ENCODE measurements around the gene ADPRM.
"Not testable (repeated sequence)": the region's sequence is repeated elsewhere in the genome, so short reads cannot be mapped to it uniquely, and the experiment has no call there.

ADPRM gene

DNA sequence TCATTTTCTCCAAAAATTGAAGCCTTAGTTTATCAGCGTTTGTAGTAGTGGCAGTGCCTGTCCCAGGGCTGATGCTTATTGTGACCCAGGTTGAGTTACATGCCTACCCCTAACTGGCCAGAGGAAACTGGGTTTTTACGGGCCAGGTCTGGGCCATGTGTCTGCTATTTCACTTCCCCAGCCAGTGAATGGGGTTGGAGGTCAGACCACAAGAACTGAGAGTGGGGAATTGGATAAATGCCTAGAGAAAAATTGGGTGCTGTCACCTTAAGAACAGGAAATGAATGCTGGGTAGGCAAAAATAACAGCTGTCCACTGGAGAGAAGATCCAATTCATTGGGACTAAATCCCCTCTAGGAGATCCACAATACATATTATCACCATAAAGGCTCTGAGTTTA, 5.2 kb downstream of the ADPRM start:
- no peak for DNase-seq

- DNase-seq = no peak
These were observed 8.3 kb downstream of the ADPRM start for GRCh38 chr17:10705727-10706126.

DNA sequence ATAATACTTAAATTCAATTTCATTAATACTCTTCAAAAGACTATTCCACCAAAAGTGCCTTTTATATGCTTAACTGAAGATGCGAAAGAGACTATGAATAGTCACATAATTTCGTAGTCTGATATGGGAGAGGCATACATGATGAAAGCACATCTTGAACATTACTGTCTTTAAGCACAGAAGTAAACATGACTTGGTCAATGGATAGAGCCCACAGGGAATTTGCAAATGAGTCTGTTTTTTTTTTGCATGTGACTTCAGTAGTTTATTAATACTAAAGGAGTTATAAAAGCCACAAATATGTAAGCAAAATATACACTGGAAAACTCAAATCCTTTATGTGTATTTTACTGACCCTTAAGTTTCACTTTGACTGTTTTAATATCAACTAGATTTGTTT, 15.9 kb downstream of the ADPRM start:
- DNase-seq = no peak

DNA sequence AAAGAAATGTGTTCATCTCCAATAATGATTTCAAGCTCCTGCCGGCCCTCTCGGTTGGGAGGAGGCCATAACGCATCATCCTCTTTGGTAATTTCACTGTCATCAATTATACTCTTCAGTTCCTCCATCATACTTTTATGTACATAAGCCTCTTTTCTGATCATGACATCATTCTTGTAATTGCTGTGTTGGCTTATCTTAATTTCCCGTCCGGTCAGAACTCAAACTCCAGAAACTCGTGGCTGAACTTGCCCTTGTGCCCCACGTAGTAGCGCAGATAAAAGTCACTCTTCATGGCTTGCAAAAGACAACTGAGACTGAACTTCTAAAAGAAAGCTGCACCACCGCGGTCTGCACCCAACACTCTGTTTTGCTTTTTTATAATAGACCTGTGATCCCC, 18.8 kb downstream of the ADPRM start:
- DNase-seq = no peak

DNA sequence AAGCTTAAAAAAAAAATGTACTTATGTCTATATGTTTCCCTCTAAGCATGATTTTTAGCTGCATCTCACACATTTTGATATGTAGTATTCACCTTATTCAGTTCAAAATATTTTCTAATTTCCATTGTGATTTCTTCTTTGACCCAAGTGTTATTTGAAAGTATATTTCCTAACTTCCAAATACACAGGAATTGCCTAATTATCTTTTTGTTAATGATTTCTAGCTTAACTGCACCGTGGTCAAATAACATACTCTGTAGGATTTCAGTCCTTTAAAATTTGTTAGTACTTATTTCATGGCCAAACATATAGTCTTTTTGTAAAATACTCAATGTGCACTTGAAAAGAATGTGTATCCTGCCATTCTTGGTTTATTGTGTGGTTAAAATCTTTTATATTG, 21.2 kb downstream of the ADPRM start:
- DNase-seq = no peak

DNA sequence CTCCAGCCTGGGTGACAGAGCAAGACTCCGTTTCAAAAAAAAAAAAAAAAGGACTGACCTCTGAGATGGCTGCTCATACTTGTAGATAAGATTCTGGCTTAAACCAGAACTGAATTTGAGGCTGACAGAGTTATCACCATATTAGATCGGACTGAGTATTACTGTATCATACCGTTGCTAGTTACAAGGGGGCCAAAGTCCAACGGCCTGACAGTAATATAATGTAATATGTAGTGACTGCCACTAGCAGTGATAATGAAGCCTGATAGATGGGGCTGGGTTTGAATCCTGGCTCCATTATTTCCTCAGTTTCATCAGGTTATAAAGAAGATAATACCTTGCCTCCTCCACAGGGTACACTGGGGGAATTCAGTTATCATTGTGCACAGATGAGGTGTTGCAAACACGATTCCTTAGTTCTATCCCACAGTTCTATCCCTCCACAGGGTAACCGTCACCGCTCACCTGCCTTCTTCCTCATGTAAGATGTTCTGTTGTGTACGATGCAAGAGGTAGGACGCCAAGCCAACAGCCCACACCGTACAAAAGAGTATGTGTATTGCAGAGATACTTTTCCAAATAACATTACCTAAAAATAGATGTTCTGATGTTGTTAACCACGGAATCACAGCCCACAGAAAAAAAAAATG, 27.3 kb downstream of the ADPRM start:
- no peak for DNase-seq

DNA sequence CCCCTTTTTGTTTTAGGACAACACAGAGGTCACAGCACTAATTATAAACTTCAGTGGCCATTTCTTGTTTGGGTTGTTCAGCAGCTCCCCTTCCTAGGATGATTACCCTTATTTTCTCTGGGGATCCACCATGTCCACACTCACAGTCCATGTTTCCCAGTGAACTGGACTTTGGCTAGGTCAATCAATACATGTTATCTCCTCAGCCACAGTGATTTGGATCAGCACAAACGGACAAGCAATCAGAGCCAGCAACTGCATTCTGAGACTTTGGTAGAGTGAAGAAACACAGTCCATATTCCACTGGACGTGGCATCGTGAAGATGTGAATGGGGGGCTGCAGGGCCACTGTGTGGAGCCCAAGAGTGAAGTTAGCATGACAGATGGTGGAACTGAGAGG, 27.9 kb downstream of the ADPRM start:
- no peak for DNase-seq

DNA sequence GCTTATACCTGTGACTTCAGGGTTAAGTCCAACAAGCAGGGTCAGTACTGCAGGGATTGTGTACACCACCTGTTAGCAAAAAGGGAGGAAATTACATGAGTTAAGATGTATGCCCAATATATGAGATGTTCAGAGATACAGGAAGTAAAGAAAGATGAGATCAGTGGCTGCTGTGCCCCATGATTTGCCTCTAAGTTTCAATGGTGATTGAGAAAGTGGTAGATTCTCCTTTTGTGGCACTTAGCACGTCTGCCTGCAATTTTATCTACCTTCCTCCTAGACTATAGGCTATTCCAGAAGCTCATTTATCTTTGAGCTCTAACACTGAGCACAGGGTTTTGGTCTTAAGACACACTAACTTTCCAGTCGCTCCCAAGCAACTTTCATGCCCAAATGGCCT, 28.8 kb downstream of the ADPRM start:
- no peak for DNase-seq

GRCh38 chr17:10727192-10727591, 29.8 kb downstream of the ADPRM start:
- DNase-seq = peak; percentile 31

DNA sequence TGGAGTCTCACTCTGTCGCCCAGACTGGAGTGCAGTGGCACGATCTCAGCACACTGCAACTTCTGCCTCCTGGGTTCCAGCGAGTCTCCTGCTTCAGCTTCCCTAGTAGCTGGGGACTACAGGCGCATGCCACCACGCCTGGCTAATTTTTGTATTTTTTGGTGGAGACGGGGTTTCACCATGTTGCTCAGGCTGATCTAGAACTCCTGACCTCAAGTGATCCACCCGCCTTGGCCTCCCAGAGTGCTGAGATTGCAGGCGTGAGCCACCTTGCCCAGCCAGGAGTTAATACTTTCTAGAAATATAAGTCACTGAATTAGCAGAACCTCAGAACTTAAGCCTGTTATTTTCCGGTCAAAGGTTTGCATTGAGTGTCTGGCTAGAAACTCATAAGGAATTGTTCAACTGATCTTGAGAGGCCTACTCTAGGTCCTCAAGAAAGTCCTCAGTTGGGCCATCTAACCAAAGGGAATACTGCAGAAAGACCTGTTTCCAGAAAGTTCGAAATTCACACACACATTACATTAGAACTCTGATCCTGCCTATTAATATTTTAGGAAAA, 31.0 kb downstream of the ADPRM start:
- no peak for DNase-seq

DNA sequence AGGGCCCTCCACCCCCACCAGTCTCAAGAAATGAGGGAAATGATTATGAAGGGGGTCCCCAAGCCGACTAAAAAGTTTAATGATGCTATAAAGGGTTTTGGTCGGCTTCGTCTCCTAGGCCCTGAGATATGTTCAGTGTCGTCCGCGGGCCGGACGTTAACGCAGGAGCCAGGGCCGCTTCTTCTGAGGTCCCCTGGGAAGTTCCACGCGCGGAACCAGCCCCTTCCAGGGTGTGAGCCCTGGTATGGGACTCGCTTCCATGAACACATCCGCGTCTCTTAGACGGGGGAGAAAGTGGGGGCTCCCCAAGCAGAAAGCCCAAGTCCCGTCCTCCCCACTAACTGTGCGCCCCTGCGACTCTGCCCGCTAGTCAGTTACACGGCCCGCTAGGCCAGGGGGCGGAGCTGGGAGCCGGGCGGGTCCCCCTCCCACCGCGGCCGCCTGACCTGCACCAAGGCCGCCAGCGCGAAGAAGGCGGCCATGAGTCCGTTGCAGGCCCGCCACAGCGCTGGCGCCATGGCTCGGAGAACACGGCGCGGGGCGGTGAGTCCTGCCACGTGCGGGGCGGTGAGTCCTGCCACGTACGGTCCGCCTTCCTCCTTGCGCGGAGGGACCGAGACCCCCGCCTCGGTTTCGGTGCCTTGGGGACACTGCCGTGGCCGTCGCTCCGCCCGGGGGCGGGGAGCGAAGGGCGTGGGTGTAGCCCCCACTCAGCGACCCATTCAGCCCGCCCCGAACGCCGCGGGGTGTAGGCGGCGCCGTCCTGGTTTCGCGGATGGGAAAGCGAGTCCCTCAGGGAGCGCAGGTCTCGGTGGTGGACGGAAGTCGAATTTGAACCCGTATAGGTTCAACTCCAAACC, 32.2 kb downstream of the ADPRM start, which contains the start of gene TMEM220:
TMEM220 (minus strand) TSS at position 690 of the 860 bp plus-strand sequence; CDS start at position 518, 172 bp downstream.
- DNase-seq = peak; percentile 51

GRCh38 chr17:10730247-10730646, 32.9 kb downstream of the ADPRM start:
- DNase-seq = peak; percentile 28

DNA sequence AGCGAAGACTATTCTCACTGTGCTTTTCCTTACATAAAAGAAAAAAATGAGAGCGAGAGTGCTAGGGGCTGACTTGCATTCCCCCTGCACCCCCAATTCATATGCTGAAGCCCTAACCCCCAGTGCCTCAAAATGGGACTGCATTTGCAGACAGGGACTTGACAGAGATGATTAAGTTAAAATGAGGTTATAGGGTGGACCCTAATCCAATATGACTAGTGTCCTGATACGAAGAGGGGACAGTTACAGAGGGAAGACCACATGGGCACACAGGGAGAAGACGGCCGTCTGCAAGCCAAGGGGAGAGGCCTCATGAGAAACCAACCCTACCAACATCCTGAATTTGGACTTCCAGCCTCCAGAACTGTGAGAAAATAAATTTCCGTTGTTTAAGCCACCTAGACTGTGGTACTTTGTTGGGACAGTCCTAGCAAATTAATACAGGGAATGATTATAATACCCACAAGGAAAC, 34.0 kb downstream of the ADPRM start:
- no peak for DNase-seq

GRCh38 chr17:10732121-10732520, 34.7 kb downstream of the ADPRM start:
- DNase-seq = not testable (repeated sequence)

- no peak for DNase-seq
These were observed 36.3 kb downstream of the ADPRM start for GRCh38 chr17:10733666-10734065.

- DNase-seq = no peak
These were observed 37.9 kb downstream of the ADPRM start for GRCh38 chr17:10735251-10735650.

DNA sequence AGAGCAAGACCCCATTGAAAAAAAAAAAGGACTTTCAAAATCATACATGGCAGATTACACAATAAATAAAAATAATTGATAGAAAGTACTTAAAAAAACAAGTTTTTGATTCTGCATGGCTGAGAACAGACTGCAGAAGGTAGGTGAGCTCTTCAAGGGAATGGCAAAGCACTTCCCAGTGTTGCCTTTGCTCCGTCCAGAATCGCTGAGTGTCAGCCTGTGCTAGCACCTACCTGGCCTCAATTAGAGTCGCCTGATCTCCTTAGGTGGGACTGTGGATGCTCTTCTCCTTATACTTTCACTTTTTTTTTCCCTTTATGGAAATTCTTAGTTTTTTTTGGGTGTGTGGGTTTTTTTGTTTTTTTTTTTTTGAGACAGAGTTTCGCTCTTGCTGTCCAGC, 38.4 kb downstream of the ADPRM start:
- DNase-seq = no peak

- peak; percentile 48 for DNase-seq
These were observed 39.8 kb downstream of the ADPRM start for GRCh38 chr17:10737168-10737622.

GRCh38 chr17:10737736-10738135, 40.3 kb downstream of the ADPRM start:
- DNase-seq = no peak

DNA sequence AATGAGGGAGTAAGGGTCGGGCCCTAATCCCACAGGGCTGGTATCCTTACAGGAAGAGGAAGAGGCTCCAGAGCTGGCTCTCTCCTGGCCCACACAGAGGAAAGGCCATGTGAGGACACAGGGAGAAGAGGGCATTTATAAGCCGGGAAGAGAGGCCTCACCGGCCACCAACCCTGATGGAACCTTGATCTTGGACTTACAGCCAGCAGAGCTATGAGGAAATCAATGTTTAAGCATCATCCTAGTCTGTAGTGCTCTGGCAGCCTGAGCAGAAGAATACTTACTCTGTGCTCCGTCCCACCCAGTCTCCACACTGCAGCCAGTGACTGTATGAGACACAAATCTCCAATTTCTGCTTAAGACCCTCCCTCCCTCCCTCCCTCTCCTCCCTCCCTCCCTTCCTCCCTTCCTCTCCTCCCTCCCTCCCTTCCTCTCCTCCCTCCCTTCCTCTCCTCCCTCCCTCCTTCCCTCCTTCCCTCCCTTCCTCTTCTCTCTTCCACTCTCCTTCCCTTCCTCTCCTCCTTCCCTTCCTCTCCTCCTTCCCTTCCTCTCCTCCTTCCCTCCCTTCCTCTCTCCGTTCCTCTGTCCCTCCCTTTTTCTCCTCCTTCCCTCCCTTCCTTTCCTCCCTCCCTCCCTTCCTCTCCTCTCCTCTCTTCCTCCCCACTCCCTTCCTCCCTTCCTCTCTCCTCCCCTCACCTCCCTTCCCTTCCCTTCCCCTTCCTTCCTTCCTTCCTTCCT, 41.3 kb downstream of the ADPRM start:
- DNase-seq = no peak

DNA sequence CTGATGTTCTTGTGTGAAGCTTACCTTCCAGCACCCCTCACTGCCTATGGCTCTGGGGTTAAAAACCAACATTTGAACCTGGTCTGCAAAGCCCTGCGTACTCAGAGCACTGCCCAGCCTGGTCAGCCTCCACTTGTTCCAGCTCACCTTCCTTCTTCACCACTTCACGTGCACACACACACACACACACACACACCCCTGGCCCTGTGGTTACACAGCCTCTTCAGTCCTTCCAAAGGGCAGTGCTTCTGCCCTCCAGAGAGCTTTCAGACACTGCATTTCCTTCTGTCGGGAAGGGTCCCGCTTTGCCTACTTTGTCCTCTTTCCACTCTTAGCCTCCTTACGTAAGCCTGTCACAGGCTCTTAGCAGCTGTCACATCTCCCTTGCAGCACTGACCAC, 42.0 kb downstream of the ADPRM start:
- no peak for DNase-seq

- no peak for DNase-seq
These were observed 44.2 kb downstream of the ADPRM start for GRCh38 chr17:10741416-10742135.
